Left ventricle myocardium inferior (tissue), 1 donor: Measurements from ENCODE around the gene DCTN2. TPM values are rescaled to one million over a fixed set of nuclear protein-coding genes. Genes with fewer than 3 reads are reported as not detected.

Source experiments
- DNase-seq: peaks from one replicate; pipeline ENCODE4 v3.0.0-alpha.2; 2020
- H3K27ac ChIP-seq: fragments of 200-600 bp; replicated peaks from 2 replicates; pipeline ENCODE4 v1.8.0; 2021
- H3K27me3 ChIP-seq: fragments of 200-600 bp; 2 replicates; pipeline ENCODE4 v1.8.0; 2021; ENCODE audit warnings: low read depth
- H3K36me3 ChIP-seq: fragments of 200-600 bp; 2 replicates; pipeline ENCODE4 v1.8.0; 2021
- H3K4me1 ChIP-seq: fragments of 200-600 bp; 2 replicates; pipeline ENCODE4 v1.8.0; 2021
- H3K4me3 ChIP-seq: fragments of 200-600 bp; 2 replicates; pipeline ENCODE4 v1.8.0; 2021; ENCODE audit warnings: mild to moderate bottlenecking, moderate library complexity
- H3K9me3 ChIP-seq: fragments of 200-600 bp; replicated peaks from 2 replicates; pipeline ENCODE4 v1.8.0; 2021
- CTCF ChIP-seq: fragments of 200-600 bp; IDR thresholded peaks from 2 replicates; pipeline ENCODE4 v1.8.0; 2021; ENCODE audit warnings: antibody characterized with exemption, mild to moderate bottlenecking, borderline replicate concordance
- intact Hi-C: fragments of 100-400 bp; cut with micrococcal nuclease; formaldehyde crosslinking; loops from one replicate; pipeline ENCODE4 v1.11.0; 2022
- total RNA-seq: library from RNA; stranded (reverse); fragmentation: NEBNext Ultra II Directional; extraction: Animal tissue kit (Norgen Biotek cat#: 25700); gene quantifications from one replicate; pipeline ENCODE4 v1.2.1, GENCODE V29; 2021
- donor health status: DM: no; HTN: yes; CAD: no; lungs with severe emphysema.

Gene DCTN2
- total RNA-seq, 1 donor from 2014 or later = 87.8 TPM

- peaks cover 45% of the 10 kb centered on the region for H3K4me1 ChIP-seq
- no peak for DNase-seq
- H3K27me3 ChIP-seq = no peaks in the 10 kb centered on the region
- no peak overlapping the region for H3K4me3 ChIP-seq
- peaks cover 65% of the 10 kb centered on the region for H3K36me3 ChIP-seq
- H3K27ac ChIP-seq = no peak overlapping the region
- H3K9me3 ChIP-seq = no peaks in the 10 kb centered on the region
- intact Hi-C loops = no loop called here
- TF ChIP-seq CTCF = no peak
Measured at GRCh38 chr12:57525615-57526383, 21.2 kb downstream of the DCTN2 start.

GRCh38 chr12:57524814-57525614 lies 22.0 kb downstream of the DCTN2 start:
- H3K27me3 ChIP-seq = no peaks in the 10 kb centered on the region
- intact Hi-C loops = no loop called here
- H3K9me3 ChIP-seq = no peaks in the 10 kb centered on the region
- H3K4me3 ChIP-seq = peak overlapping the region; percentile 93
- DNase-seq = no peak
- no peak for TF ChIP-seq CTCF
- peak overlapping the region; percentile 100 for H3K27ac ChIP-seq
- peaks cover 48% of the 10 kb centered on the region for H3K4me1 ChIP-seq
- peaks cover 57% of the 10 kb centered on the region for H3K36me3 ChIP-seq

GRCh38 chr12:57523706-57524614 lies 23.0 kb downstream of the DCTN2 start:
- peaks cover 46% of the 10 kb centered on the region for H3K36me3 ChIP-seq
- no peak for TF ChIP-seq CTCF
- peak overlapping the region; percentile 100 for H3K27ac ChIP-seq

GRCh38 chr12:57522887-57523705 lies 23.9 kb downstream of the DCTN2 start:
- intact Hi-C loops = no loop called here

More at GRCh38 chr12:57523706-57524614, 23.0 kb downstream of the DCTN2 start:
- no peak for DNase-seq
- H3K27me3 ChIP-seq = no peaks in the 10 kb centered on the region
- peaks cover 53% of the 10 kb centered on the region for H3K4me1 ChIP-seq
- H3K4me3 ChIP-seq = peak overlapping the region; percentile 93
- no peaks in the 10 kb centered on the region for H3K9me3 ChIP-seq
- intact Hi-C loops = no loop called here

More at GRCh38 chr12:57522887-57523705, 23.9 kb downstream of the DCTN2 start:
- Histone ChIP-seq H3K4me1 (peaks cover 62% of the 10 kb centered on the region), H3K27ac (peak overlapping the region; percentile 100), H3K4me3 (peak overlapping the region; percentile 93), H3K27me3 (no peaks in the 10 kb centered on the region), H3K36me3 (peaks cover 38% of the 10 kb centered on the region), H3K9me3 (no peaks in the 10 kb centered on the region)
- TF ChIP-seq CTCF = no peak
- peak; percentile 67 for DNase-seq
